WERI-Rb-1 (cell line): ENCODE results near the gene PLXDC2.

Experiments
- DNase-seq: peaks from one replicate; pipeline ENCODE4 v3.0.0-alpha.2; 2020
- H3K27ac ChIP-seq: fragments of 250-450 bp; sonication (Bioruptor Pico); 2 replicates; pipeline ENCODE4 v1.5.1; 2020; ENCODE audit warnings: mild to moderate bottlenecking, moderate library complexity
- H3K27me3 ChIP-seq: fragments of 250-450 bp; sonication (Bioruptor Pico); 2 replicates; pipeline ENCODE4 v1.5.1; 2021; ENCODE audit warnings: mild to moderate bottlenecking, low read depth, moderate library complexity; ENCODE audit not compliant: insufficient read depth, severe bottlenecking
- H3K36me3 ChIP-seq: fragments of 250-450 bp; sonication (Bioruptor Pico); 2 replicates; pipeline ENCODE4 v1.5.1; 2020; ENCODE audit warnings: mild to moderate bottlenecking, moderate library complexity
- H3K4me3 ChIP-seq: 2 replicates; pipeline ENCODE4 v1.5.1; 2011; ENCODE audit warnings: low read depth, mild to moderate bottlenecking, control low read depth, low read length
- H3K9me3 ChIP-seq: fragments of 250-450 bp; sonication (Bioruptor Pico); 2 replicates; pipeline ENCODE4 v1.5.1; 2021; ENCODE audit warnings: mild to moderate bottlenecking, moderate library complexity; ENCODE audit not compliant: severe bottlenecking
- CTCF ChIP-seq: IDR thresholded peaks from 2 replicates; pipeline ENCODE4 v1.5.1; 2011; ENCODE audit warnings: low read depth, mild to moderate bottlenecking, control low read depth, inconsistent platforms, low read length

Gene PLXDC2

GRCh38 chr10:19874190-19874589, 58.0 kb downstream of the PLXDC2 start:
- DNase-seq: no peak
- Histone ChIP-seq H3K36me3 (no peaks in the 10 kb centered on the region), H3K9me3 (no peaks in the 10 kb centered on the region), H3K27me3 (no peaks in the 10 kb centered on the region), H3K27ac (no peak overlapping the region), H3K4me3 (no peak overlapping the region)
- TF ChIP-seq CTCF: no peak

- Histone ChIP-seq H3K4me3 (no peak overlapping the region), H3K27ac (no peak overlapping the region), H3K27me3 (no peaks in the 10 kb centered on the region)
These were observed 58.6 kb downstream of the PLXDC2 start for GRCh38 chr10:19874791-19875190.

GRCh38 chr10:19876570-19876969, 60.3 kb downstream of the PLXDC2 start:
- Histone ChIP-seq H3K27me3 (no peaks in the 10 kb centered on the region), H3K9me3 (no peaks in the 10 kb centered on the region), H3K4me3 (no peak overlapping the region), H3K27ac (no peak overlapping the region), H3K36me3 (no peaks in the 10 kb centered on the region)
- no peak for TF ChIP-seq CTCF
- DNase-seq: no peak

More at GRCh38 chr10:19874791-19875190, 58.6 kb downstream of the PLXDC2 start:
- Histone ChIP-seq H3K9me3 (no peaks in the 10 kb centered on the region), H3K36me3 (no peaks in the 10 kb centered on the region)
- DNase-seq: no peak
- no peak for TF ChIP-seq CTCF

- H3K27ac ChIP-seq: no peak overlapping the region
- no peaks in the 10 kb centered on the region for H3K36me3 ChIP-seq
- no peak for DNase-seq
- no peaks in the 10 kb centered on the region for H3K27me3 ChIP-seq
- no peak overlapping the region for H3K4me3 ChIP-seq
- no peaks in the 10 kb centered on the region for H3K9me3 ChIP-seq
- TF ChIP-seq CTCF: no peak
These were observed 61.4 kb downstream of the PLXDC2 start for GRCh38 chr10:19877466-19878255.

- no peak for TF ChIP-seq CTCF
- H3K36me3 ChIP-seq: no peaks in the 10 kb centered on the region
- DNase-seq: no peak
These were observed 66.4 kb downstream of the PLXDC2 start for GRCh38 chr10:19882621-19883020.

More at GRCh38 chr10:19882621-19883020, 66.4 kb downstream of the PLXDC2 start:
- no peaks in the 10 kb centered on the region for H3K9me3 ChIP-seq
- no peak overlapping the region for H3K27ac ChIP-seq
- no peaks in the 10 kb centered on the region for H3K27me3 ChIP-seq
- H3K4me3 ChIP-seq: no peak overlapping the region
